Posterior vena cava (tissue), 2 donors: Measurements from ENCODE around the gene URGCP. TPM values are rescaled to one million over a fixed set of nuclear protein-coding genes. Genes with fewer than 3 reads are reported as not detected.

Source experiments
- DNase-seq: peaks from one replicate; pipeline ENCODE4 v3.0.0-alpha.2; 2020; ENCODE audit warnings: low spot score
- intact Hi-C, 2 donors: fragments of 100-400 bp; cut with DNase I; formaldehyde crosslinking; loops; one replicate each; pipeline versions ENCODE4 v1.14.1 to v1.14.2; 2022 to 2023
- total RNA-seq, 2 donors: library from RNA; stranded (reverse); fragmentation: NEBNext Ultra II Directional; extraction: Animal tissue kit (Norgen Biotek cat#: 25700); gene quantifications; one replicate each; pipeline ENCODE4 v1.2.1, GENCODE V29; 2021
- donor health status: DM: yes; HTN: yes; CAD: no.
- donor health status: DM: yes; HTN: yes; CAD: no.

Gene URGCP
- total RNA-seq, 2 donors from 2014 or later, result 27.9 to 37.5 TPM

DNA sequence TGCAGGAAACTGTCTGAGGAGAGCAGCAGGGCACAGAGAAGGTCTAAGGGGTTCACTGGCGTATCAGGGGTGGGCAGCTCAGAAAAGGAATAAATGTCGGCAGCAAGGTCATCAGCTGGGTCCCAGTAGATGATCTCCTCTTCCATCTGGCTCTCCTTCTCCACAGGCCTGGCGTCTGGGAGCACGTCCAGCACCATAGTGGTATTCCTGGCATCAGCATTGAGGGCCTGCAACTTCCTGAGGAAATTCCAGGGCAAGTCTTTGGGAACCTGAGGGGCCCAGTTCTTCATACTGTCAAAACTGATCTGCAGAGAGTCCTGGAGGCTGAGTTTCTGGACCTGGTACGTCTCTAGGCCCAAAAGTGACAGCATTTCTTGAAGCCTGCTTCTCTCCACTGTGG lies 27.5 kb downstream of the URGCP start:
- DNase-seq, result no peak
- intact Hi-C loops, result loop anchor here in 1 of 2 donors (10.0 kb wide), 1 partner anchor 234 kb away; no protein-coding TSS in a partner anchor

DNA sequence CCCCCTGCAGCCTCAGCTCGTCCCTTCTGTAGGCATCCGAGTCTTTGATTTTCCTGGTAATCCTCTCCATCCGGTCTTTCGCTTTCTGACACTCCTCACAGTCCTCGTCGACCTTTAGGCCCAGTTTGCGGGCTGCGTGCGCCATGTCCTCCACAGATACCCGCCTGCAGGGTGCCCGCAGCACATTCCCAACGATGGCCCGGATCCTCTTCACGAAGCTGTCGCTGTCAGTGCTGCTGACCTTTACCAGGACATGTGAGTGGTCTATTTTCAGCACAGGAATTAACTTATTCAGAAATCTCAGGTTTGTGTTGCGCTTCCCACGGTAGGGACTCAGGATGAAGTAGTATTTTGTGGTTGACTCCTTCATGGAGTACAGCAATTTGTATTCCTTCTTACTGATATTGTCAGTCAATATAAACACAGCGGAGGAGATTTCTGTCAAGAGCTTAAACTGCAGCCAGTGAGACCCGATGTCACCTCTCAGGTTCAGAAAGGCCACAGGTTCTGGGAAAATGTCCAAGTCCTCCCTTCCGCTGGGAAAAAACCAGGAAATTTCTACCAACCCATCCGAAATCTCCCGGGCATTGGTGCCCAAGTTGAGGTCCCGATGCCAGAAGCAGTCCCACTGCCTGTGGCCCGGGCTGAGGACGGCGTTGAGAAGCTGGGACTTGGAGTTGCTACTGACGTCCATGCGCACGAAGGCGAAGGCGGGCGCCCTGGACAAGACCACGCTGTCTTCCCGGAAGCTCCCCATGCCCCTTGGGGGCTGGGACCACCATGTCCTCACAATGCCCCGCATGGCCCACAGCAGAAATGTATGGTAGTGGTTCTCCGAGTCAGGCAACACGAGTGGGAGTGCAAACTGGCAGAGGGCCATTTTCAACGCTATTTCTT lies 28.2 kb downstream of the URGCP start:
- no peak for DNase-seq
- intact Hi-C loops, result loop anchor here in 1 of 2 donors (10.0 kb wide), 1 partner anchor 233 kb away; no protein-coding TSS in a partner anchor

DNA sequence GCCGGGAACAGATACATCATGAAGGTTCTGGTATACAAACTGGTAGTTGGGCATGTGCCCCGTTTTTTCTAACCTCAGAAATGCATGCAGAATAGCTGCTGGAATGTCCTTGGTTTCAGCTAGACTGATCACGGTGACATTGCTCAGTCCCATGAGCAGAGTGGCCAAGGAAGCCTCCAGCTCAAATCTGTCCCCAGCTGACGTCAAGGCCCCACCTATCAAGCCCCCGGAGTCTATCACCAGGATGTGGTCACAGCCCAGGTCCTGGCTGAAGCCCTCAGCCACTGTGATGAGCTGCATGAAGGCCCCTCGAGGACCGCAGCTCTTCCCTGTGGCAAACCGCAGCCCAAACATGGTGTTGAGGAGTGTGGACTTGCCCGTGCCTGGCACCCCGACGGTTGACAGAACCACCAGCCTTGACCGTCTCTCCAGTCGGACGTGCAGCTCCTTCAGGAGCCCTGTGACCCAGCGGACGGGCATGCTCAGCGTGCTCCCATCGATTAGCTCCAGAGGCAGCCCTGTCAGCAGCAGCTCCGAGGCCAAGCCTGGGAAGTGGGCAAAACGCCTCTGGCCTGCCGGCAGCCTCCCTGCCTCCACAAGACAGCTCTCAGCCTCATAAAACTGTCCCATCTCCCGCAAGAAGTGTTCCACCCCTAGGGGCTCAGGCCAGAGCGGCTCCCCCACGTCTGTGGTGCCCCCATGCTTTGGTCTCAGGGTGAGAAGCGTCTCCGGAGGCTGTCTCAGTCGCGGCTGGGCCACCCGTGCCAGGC lies 29.2 kb downstream of the URGCP start:
- DNase-seq, result no peak
- intact Hi-C loops, result loop anchor here in 1 of 2 donors (10.0 kb wide), 1 partner anchor 232 kb away; no protein-coding TSS in a partner anchor

DNA sequence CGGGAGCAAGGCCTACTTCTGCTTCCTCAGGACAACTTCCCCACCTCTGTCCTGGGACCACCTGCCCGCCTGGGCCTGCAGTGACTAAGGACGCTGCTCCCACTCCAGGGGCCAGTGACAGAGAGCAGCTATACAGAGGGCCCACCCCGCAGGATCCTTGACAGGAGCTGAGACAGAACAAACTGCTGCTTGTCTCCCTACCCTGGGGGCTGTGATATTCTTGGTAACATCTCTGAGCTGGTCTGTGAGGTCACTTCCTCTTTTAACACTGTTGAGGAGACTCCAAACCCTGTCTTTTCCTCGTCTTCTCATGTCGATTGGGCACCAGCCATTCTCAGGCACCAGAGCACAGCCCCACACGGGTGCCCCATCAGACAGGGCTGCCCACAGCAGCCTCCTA lies 30.2 kb downstream of the URGCP start:
- DNase-seq, result no peak
- intact Hi-C loops, result loop anchor here in 1 of 2 donors (10.0 kb wide), 1 partner anchor 231 kb away; no protein-coding TSS in a partner anchor

DNA sequence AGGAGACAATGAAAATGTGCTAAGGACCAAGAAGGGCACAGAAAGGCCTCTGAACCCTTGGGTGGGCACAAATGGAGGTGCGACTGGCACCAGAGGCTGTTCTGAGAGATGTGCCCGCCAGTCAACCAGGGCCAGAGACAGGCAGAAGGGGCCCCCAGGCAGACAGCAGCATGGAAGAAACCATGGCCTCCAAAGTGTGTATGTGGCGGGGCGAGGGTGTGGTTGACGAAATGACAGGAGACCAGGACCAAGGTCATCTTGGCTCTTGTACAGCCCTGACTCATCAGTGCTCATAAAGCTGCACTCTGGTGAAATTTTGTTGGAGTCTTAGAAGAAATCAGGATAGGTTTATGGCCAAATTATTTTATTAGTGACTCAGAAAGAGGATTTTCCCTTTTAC lies 33.1 kb downstream of the URGCP start:
- intact Hi-C loops, result loop anchor here in 1 of 2 donors (10.0 kb wide), 1 partner anchor 228 kb away; no protein-coding TSS in a partner anchor
- peak; percentile 85 for DNase-seq

DNA sequence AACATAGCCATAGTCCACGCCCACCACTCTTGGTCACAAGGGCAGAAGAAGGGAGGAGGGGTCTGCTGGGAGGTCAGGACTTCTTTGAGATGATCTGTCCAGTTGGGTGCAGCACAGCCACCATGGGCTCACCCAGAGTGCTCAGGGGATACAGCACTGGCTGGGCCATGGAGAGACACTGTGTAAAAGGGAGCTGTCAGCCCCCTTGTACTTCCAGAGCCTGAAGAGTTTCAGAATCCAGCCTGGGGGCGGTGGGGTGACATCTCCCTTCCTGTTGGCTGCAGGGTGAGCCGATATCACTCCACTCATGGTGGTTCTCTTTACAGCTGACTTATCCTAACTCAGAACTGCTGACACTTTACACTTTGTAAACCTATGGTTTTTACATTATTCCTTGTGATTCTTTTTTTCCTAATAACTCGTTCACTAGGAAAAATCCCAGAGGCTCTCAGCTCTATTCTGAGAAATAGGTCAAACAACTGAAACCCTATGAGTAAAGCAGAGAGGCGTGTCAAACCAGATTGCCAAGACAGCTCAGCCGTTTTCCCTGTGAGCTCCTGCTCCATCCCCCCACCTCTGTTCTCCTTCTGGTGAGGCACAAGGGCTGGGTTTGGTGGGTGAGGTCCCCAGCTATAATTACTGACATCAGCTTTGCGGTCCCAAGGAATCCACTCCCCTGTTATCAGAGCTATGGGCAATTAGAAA lies 33.8 kb downstream of the URGCP start:
- DNase-seq, result no peak

DNA sequence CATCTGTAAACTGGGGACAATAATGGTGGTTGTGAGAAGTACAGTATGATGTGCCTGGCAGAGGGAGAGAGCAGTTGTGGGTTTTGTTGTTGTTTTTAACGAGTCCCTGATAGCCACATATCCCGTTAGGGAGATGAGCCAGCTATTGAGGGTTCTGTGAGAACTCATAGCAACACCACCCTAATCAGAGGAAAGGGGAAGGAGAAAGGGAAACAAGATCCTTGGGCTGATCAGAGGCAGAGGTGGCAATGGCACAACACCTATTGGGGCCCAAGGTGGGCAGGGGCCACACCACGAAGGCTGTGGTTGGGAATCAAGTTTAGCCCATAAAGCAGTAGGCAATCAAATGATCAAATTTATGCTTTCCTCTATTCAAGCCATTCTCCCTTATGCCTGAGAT lies 35.3 kb downstream of the URGCP start:
- DNase-seq, result no peak
- intact Hi-C loops, result loop anchor here in 1 of 2 donors (10.0 kb wide), 1 partner anchor 226 kb away; no protein-coding TSS in a partner anchor

More for the DNA sequence above, 33.8 kb downstream of the URGCP start:
- intact Hi-C loops, result loop anchor here in 1 of 2 donors (10.0 kb wide), 1 partner anchor 228 kb away; no protein-coding TSS in a partner anchor

DNA sequence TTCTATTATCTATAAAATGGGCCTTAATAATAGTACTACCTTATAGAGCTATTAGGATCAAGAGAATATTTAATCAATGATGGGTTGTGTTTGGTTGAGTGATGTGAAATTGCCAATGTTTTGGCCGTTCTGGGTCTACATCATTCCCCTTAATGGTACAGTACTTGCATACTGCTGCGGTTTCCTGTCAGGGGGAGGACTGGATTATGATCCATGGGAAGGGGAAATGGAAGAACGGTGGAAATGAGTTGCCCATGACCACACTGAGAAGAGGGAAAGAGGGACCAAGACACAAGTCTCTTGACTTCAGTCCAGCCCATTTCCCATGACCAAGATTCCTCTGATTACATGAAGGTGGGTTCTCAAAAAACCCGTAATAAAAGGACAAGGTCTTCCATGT lies 36.1 kb downstream of the URGCP start:
- DNase-seq, result no peak
- intact Hi-C loops, result loop anchor here in 1 of 2 donors (10.0 kb wide), 1 partner anchor 226 kb away; no protein-coding TSS in a partner anchor

DNA sequence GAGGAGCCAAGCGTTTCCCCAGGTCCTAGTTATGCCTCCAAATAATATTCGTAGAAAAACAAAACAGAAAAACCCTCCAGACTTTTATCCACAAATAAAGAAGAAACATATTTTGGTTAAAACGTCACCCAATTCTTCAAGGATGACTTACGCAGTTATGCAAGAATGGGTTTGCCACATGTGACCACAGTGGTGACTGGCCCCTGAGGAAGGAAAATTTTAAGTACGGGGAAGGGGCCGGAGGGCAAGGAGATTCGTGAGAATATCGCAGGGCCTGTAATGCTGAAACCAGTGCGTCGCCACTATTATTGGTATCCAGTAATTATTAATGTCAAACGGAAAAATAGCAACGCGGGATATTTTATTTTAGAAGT lies 36.5 kb downstream of the URGCP start:
- intact Hi-C loops, result loop anchor here in 1 of 2 donors (10.0 kb wide), 1 partner anchor 225 kb away; no protein-coding TSS in a partner anchor
- no peak for DNase-seq

DNA sequence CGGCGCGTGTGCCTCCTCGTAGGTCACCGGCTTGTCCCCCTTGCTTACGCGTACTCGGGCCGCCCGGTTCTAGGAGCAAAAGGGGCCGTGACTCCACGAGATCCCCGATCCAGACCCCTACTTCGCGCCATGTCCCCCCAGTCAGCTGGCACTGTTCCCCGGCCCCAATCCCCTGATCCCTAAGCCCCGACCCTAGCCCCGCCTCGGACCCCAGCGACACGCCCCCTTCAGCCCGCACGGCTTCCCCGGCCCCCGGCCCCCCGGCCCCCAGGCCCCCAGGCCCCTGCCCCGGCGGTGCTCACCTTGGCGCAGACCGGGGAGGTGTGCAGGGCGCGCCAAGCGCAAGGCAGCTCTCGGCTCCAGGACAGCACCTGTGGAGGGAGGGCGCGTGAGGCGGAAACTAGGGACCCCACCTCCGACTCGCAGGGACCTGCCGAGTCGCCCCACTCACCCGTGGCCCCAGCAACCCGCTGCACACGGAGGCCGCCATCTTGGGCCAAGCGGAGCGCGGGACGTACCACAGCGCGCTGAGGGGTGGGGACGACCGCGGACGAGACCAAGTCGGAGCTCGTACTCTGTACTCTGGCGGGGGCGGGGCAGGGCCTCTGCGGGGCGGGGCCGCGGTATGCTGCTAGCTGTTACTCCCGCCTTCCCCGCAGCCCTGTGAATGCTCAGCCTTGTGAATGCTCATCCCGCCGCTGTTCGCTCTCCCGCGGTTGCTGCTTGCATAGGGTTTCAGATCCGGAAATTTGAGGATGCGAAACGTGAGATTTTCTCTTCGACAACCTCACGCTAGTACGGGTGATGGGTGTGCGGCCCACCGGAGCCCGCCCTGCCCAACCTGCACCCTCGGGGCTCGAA lies 37.2 kb downstream of the URGCP start, which contains the start of gene MRPS24:
MRPS24 (minus strand) TSS at position 512 of the 861 bp plus-strand sequence; CDS start at position 490, 22 bp downstream.
- DNase-seq, result peak; percentile 98
- intact Hi-C loops, result no loop called here

DNA sequence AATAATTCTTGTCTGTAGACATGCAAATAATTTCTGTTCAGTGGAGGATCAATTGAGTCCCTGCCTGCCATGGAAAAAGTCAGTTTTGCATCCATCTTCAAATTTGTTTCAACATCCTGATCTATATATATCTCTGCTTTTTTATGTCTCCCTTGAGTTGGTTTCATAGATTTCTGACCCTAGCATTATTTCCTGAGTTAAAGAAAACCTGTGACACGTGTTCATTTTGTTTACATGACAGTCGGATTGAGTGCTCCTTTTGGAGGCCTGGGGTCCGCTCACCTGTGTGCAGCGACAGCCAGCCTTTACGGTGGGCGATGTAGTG lies 37.8 kb downstream of the URGCP start:
- intact Hi-C loops, result no loop called here
- no peak for DNase-seq

DNA sequence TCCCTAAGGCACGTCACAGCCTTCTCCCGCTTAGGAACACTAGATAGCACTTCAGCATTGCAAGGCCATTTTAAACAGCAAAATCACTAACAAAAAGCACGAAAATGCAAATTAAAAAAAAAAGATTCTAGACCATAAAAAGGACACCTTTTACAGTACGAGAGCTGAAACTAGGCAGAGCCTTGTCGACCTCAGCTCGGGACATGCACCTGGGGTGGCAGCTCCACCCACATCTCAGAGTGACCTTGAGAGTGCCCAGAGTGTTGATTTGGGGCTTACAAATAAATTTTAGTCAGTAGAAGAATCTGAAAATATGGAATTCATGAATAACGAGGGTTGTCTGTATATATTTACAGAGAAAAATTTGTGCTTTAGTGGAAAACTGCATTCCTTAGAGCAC lies 38.2 kb downstream of the URGCP start:
- DNase-seq, result no peak

DNA sequence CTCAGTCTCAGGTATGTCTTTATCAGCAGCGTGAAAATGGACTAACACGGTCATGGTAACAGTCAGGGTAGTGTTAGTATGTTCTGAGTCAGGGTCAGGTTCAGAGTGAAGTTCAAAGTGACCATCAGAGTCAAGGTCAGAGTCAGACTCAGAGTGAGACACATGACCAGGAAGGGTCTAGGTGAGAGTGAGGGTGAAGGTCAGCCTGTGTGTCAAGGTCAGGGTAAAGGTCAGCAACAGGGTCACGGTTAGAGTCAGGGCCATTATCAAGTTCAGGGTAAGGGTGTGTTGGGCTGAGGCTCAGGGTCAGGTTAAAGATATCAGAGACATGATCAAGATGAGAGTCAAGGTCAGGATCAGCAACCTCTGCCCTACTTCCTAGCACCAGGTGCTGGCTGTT lies 41.1 kb downstream of the URGCP start:
- intact Hi-C loops, result no loop called here
- no peak for DNase-seq

More for the DNA sequence above, 38.2 kb downstream of the URGCP start:
- intact Hi-C loops, result no loop called here

DNA sequence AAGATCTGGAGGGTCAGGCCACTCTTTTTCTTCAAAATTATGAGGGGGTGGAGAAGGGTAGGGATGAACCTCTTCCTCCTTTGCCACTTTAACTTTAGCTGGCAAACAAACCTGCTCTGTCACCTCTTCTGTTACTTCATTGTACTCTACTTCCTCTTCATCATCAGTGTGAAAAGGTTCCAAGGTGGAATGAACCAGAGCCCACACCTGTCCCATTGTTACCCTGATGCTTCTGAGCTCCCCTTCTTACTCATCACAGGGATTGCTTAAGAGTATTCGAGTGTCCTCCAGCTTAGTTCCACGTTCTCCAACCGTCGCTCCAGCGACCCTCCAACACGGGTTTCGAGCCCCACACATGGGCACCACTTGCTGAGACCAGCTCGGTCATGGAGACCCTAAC lies 42.3 kb downstream of the URGCP start:
- no peak for DNase-seq
- intact Hi-C loops, result no loop called here

DNA sequence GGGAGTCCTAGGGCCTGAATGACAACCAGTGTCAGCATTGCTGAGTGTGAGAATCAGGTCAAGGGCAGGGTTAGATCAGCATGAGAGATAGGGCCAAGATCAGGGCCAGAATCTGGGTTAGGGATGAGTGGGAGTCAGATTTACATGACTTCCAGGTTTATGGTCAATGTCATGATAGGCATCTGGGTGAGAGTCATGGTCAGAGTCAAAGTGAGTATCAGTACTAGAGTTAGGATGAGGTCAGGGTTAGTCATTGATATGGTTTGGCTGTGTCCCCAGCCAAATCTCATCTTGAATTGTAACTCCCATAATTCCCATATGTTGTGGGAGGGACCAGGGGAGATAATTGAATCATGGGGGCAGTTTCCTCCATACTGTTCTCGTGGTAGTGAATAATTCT lies 49.4 kb downstream of the URGCP start:
- intact Hi-C loops, result no loop called here
- no peak for DNase-seq

DNA sequence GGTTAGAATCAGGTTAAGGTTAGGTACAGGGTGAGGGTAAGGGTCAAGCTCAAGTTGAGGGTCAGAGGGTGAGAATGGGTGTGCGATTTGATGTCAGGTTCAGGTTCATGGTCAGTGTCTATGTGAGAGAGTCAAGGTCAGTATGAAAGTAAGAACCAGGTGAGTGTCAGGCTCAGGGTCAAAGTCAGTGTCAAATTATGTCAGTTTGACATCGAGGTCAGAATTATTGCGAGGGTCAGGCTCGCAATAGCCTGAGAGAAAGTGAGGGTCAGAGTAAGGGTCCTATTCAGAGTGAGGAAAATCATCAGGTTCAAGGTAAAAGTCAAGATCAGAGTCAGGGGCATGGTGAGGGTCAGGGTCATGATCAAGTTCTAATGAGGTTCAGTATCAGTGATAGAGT lies 50.1 kb downstream of the URGCP start:
- intact Hi-C loops, result no loop called here
- no peak for DNase-seq

DNA sequence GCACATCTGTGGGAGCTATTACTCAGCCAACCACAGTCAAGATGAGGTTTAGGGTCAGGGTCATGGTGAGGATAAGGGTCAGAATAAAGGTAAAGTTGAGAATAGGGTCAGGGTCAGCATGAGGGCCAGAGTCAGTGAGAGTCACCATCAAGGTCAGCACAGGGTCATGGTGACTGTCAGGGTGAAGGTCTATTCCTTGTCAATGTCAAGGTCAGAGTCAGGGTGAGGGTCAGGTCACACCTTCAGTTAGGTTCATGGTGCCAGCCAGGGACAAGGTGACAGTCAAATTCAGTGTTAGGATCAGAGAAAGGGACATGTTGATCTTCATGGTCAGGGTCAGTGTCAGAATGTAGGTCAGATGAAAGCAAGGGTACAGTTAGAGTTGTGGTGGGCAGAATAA lies 51.2 kb downstream of the URGCP start:
- no peak for DNase-seq
- intact Hi-C loops, result no loop called here

DNA sequence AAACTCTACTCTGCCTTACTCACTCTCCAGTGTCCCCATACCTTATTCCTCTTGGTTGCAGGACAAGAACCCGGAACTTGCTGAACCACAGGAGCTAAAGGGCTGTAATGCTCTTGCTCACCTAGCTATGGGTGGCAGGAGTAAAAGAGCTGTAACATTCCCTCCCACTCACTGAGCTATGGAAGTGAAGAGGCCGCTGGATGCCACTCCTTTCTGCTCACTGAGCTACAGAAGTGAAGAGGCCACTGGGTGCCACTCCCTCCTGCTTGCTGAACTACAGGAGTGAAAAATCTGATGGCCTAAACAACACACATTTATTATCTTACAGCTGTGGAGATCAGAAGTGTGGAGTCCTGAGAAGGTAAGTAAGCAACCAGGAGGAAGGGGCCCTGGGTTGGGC lies 54.6 kb downstream of the URGCP start:
- no peak for DNase-seq
- intact Hi-C loops, result no loop called here
